RWPE2 (cell line): ENCODE results near the gene ALDH2.
"Not testable (repeated sequence)": the region's sequence is repeated elsewhere in the genome, so short reads cannot be mapped to it uniquely, and the experiment has no call there.

Experiments
- ATAC-seq: fragments of 200-7000 bp; cut with Tn5 transposase; 3 replicates; pipeline ENCODE4 v1.9.1; 2021; ENCODE audit warnings: low read depth
- DNase-seq: peaks from one replicate; pipeline ENCODE4 v3.0.0-alpha.2; 2020; ENCODE audit warnings: low spot score
- H3K27ac ChIP-seq: fragments of 450-650 bp; 2 replicates; pipeline ENCODE4 v1.5.1; 2017; ENCODE audit warnings: mild to moderate bottlenecking; ENCODE audit not compliant: poor library complexity, severe bottlenecking
- H3K27me3 ChIP-seq: fragments of 250-450 bp; sonication (Bioruptor Pico); 2 replicates; pipeline ENCODE4 v1.5.1; 2021; ENCODE audit warnings: mild to moderate bottlenecking, moderate library complexity; ENCODE audit not compliant: insufficient read depth, poor library complexity, severe bottlenecking
- H3K36me3 ChIP-seq: fragments of 250-450 bp; sonication (Bioruptor Pico); 2 replicates; pipeline ENCODE4 v1.5.1; 2020; ENCODE audit warnings: low read depth, mild to moderate bottlenecking, moderate library complexity
- H3K4me1 ChIP-seq: fragments of 250-450 bp; sonication (Bioruptor Pico); 2 replicates; pipeline ENCODE4 v1.5.1; 2021; ENCODE audit warnings: mild to moderate bottlenecking, moderate library complexity; ENCODE audit not compliant: insufficient read depth, poor library complexity, severe bottlenecking
- H3K4me3 ChIP-seq: fragments of 250-450 bp; sonication (Bioruptor Pico); 2 replicates; pipeline ENCODE4 v1.5.1; 2021; ENCODE audit warnings: mild to moderate bottlenecking, moderate library complexity; ENCODE audit not compliant: severe bottlenecking
- H3K9me3 ChIP-seq: fragments of 250-450 bp; sonication (Bioruptor Pico); 2 replicates; pipeline ENCODE4 v1.5.1; 2021; ENCODE audit warnings: mild to moderate bottlenecking, moderate library complexity; ENCODE audit not compliant: severe bottlenecking
- CTCF ChIP-seq: fragments of 450-650 bp; IDR thresholded peaks from one replicate; pipeline ENCODE4 v1.5.1; 2017; ENCODE audit warnings: mild to moderate bottlenecking, moderate library complexity; ENCODE audit not compliant: poor library complexity, severe bottlenecking

ALDH2 gene

DNA sequence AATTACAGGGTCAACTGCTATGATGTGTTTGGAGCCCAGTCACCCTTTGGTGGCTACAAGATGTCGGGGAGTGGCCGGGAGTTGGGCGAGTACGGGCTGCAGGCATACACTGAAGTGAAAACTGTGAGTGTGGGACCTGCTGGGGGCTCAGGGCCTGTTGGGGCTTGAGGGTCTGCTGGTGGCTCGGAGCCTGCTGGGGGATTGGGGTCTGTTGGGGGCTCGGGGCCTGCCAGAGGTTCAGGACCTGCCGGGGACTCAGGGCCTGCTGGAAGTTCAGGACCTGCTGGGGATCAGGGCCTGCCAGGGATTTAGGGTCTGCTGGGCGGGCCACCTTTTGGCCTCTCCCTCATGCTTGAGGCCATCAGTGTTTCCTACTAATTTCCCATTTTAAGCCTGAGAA lies 37.1 kb downstream of the ALDH2 start:
- H3K4me1 ChIP-seq, result no peaks in the 10 kb centered on the region
- H3K4me3 ChIP-seq, result no peak overlapping the region
- H3K9me3 ChIP-seq, result no peaks in the 10 kb centered on the region
- no peak for DNase-seq
- no peak for TF ChIP-seq CTCF
- no peaks in the 10 kb centered on the region for H3K27me3 ChIP-seq
- H3K27ac ChIP-seq, result no peak overlapping the region
- ATAC-seq, result no peak
- H3K36me3 ChIP-seq, result peaks cover 18% of the 10 kb centered on the region

GRCh38 chr12:111806304-111806703 lies 39.6 kb downstream of the ALDH2 start:
- DNase-seq (no peak), ATAC-seq (no peak)
- no peak for TF ChIP-seq CTCF
- peaks cover 7% of the 10 kb centered on the region; the same call in 1 of the 2 replicates for H3K36me3 ChIP-seq
- no peaks in the 10 kb centered on the region for H3K9me3 ChIP-seq
- no peak overlapping the region for H3K4me3 ChIP-seq
- no peaks in the 10 kb centered on the region for H3K27me3 ChIP-seq
- H3K4me1 ChIP-seq, result no peaks in the 10 kb centered on the region
- no peak overlapping the region for H3K27ac ChIP-seq

DNA sequence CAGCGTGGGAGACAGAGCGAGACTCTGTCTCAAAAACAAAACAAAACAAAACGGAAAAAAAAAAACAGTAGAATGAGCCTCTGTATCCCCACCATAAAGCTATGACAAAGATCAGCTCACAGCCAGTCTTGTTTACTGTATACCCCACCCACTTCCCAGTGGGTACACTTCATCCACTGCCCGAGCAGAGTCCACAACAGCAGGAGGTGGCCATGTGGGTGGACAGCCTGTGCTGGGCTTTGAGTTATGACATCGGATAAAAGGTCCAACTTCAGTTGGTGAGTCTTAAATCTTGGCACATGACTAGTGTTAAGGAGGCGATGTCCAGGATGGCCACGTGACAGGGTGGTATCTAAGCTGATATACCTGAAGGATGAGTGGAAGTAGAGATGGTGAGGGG lies 40.5 kb downstream of the ALDH2 start:
- Histone ChIP-seq H3K9me3 (no peaks in the 10 kb centered on the region), H3K4me1 (no peaks in the 10 kb centered on the region), H3K4me3 (no peak overlapping the region), H3K36me3 (peaks cover 7% of the 10 kb centered on the region; the same call in 1 of the 2 replicates), H3K27ac (no peak overlapping the region), H3K27me3 (no peaks in the 10 kb centered on the region)
- no peak for TF ChIP-seq CTCF
- no peak for DNase-seq
- ATAC-seq, result no peak

DNA sequence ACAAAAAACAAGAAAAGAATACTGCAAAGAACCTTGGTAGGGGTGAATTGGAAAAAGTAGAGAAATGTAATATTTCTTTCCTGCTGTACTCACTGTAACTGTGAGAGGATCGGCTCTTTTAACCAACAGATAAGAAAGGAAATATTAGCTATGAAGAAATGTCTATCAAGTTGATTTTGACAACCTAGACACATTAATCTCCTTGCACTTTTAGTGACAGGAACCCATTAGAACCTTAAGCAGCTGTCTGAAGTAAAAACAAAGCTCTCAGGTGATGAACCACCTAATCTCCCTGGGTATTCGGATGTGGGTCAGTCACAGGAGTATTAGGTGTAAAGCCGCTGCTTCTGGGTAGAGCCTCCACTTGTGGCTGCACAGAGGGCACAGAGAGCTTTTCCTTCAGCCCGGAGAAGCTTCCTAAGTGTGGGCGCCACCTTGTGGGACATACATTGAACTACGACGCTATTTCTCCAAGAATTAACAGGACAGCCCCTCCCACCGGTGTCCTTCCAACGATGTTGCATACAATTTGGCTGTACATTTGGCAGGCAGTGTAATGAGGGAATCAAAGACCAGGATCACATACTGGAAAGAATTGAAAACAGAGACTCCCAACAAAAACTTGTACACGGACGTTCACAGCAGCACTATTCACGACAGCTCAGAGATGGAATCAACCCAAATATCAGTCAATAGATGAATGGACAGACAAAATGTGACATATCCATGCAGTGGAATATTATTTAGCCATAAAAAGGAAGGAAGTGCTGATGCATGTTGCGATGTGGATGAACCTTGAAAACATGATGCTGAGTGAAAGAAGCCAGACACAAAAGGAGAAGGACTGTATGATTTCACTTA lies 46.4 kb downstream of the ALDH2 start:
- H3K9me3 ChIP-seq, result no peaks in the 10 kb centered on the region
- H3K27me3 ChIP-seq, result no peaks in the 10 kb centered on the region
- peak; percentile 92 for TF ChIP-seq CTCF
- no peak overlapping the region for H3K4me3 ChIP-seq
- no peaks in the 10 kb centered on the region for H3K4me1 ChIP-seq
- H3K27ac ChIP-seq, result no peak overlapping the region
- ATAC-seq, result peak; percentile 92
- H3K36me3 ChIP-seq, result peaks cover 4% of the 10 kb centered on the region; the same call in 1 of the 2 replicates
- DNase-seq, result no peak

DNA sequence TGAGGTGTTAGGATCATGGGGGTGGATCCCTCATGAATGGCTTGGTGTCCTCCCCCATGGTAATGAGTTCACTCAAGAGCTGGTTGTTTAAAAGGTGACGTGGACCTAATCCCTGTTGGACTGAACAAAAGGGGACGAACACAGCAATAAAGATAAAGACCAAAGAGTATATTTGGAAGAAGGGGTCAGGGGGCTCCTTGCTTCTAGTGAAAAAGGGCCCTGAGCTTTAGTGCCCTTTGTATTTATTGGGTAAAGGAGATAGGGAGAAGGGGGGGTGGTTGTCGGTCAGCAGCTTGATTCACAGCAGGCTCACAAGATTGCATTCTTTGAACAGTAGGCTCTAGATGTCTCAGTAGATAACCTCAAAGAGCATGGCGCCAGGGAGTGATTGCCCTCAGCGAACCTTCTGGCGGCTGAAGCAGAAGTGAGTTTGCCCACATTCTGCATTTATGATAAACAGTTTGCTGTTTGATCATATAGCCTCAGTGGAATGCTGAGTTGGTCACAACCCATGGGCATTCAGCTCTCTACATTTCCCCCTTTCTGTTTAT lies 49.4 kb downstream of the ALDH2 start:
- TF ChIP-seq CTCF, result no peak
- no peaks in the 10 kb centered on the region for H3K27me3 ChIP-seq
- H3K36me3 ChIP-seq, result no peaks in the 10 kb centered on the region
- H3K27ac ChIP-seq, result no peak overlapping the region
- no peaks in the 10 kb centered on the region for H3K4me1 ChIP-seq
- H3K9me3 ChIP-seq, result no peaks in the 10 kb centered on the region
- no peak for ATAC-seq
- no peak overlapping the region for H3K4me3 ChIP-seq
- no peak for DNase-seq

- not testable (repeated sequence) for ATAC-seq, DNase-seq, H3K27ac ChIP-seq, H3K4me1 ChIP-seq, H3K27me3 ChIP-seq, H3K9me3 ChIP-seq, H3K4me3 ChIP-seq, H3K36me3 ChIP-seq
Observed at GRCh38 chr12:111816898-111817297, 50.2 kb downstream of the ALDH2 start.
